ENCODE data around the gene TMEM163. TPM values are rescaled to one million over a fixed set of nuclear protein-coding genes. Genes with fewer than 3 reads are reported as not detected.

The TMEM163 gene
- total and polyA plus RNA-seq, 3 donors from 2014 or later: 24.0 to 44.3 (median 37.3) TPM

- TF ChIP-seq CTCF (IDR thresholded peaks at IDR 0.05) (no peak), POLR2A (IDR thresholded peaks at IDR 0.05) (no peak)
- WGBS, 2 donors: 81 to 82% methylated on average over 2 of the region's 2 CpGs
- no peak for DNase-seq
- Histone ChIP-seq H3K36me3 (ENCODE audit: low read depth, missing control alignments) (no peaks in the 10 kb centered on the region), H3K27me3 (no peaks in the 10 kb centered on the region), H3K9me3 (no peaks in the 10 kb centered on the region), H3K4me1 (no peaks in the 10 kb centered on the region), H3K4me3 (no peak overlapping the region), H3K27ac (no peak overlapping the region)
- intact Hi-C loops (cut with DNase I; ENCODE audit: low total_unique reads): no loop called here
Observed at GRCh38 chr2:134502104-134502503, 216.7 kb downstream of the TMEM163 start.

- no peak for DNase-seq
- intact Hi-C loops (cut with DNase I; ENCODE audit: low total_unique reads): no loop called here
- H3K4me1 ChIP-seq: peaks cover under 1% of the 10 kb centered on the region
- H3K27ac ChIP-seq: no peak overlapping the region
- TF ChIP-seq POLR2A (IDR thresholded peaks at IDR 0.05) (no peak), CTCF (IDR thresholded peaks at IDR 0.05) (no peak)
- H3K36me3 ChIP-seq (ENCODE audit: low read depth, missing control alignments): no peaks in the 10 kb centered on the region
- 89 to 98% methylated on average over 6 of the region's 6 CpGs for WGBS, 2 donors
- H3K27me3 ChIP-seq: no peaks in the 10 kb centered on the region
- no peak overlapping the region for H3K4me3 ChIP-seq
- H3K9me3 ChIP-seq: no peaks in the 10 kb centered on the region
Observed at GRCh38 chr2:134501476-134502091, 217.2 kb downstream of the TMEM163 start.

- WGBS, 2 donors: 71 to 82% methylated on average over 9 of the region's 9 CpGs
- no peak for TF ChIP-seq POLR2A (IDR thresholded peaks at IDR 0.05)
- no peak for TF ChIP-seq CTCF (IDR thresholded peaks at IDR 0.05)
- peaks cover 3% of the 10 kb centered on the region for H3K4me1 ChIP-seq
Observed at GRCh38 chr2:134500211-134500935, 218.4 kb downstream of the TMEM163 start.

GRCh38 chr2:134499307-134499926, 219.4 kb downstream of the TMEM163 start:
- H3K4me3 ChIP-seq: no peak overlapping the region
- no peaks in the 10 kb centered on the region for H3K36me3 ChIP-seq (ENCODE audit: low read depth, missing control alignments)
- peaks cover 3% of the 10 kb centered on the region for H3K4me1 ChIP-seq
- TF ChIP-seq CTCF (IDR thresholded peaks at IDR 0.05) (no peak), POLR2A (IDR thresholded peaks at IDR 0.05) (no peak)
- 62 to 64% methylated on average over 9 of the region's 9 CpGs for WGBS, 2 donors
- no peaks in the 10 kb centered on the region for H3K9me3 ChIP-seq
- DNase-seq: no peak
- H3K27me3 ChIP-seq: no peaks in the 10 kb centered on the region
- H3K27ac ChIP-seq: no peak overlapping the region
- intact Hi-C loops (cut with DNase I; ENCODE audit: low total_unique reads): no loop called here

More at GRCh38 chr2:134500211-134500935, 218.4 kb downstream of the TMEM163 start:
- Histone ChIP-seq H3K9me3 (no peaks in the 10 kb centered on the region), H3K36me3 (ENCODE audit: low read depth, missing control alignments) (no peaks in the 10 kb centered on the region), H3K27me3 (no peaks in the 10 kb centered on the region), H3K27ac (no peak overlapping the region), H3K4me3 (no peak overlapping the region)
- intact Hi-C loops (cut with DNase I; ENCODE audit: low total_unique reads): no loop called here
- DNase-seq: no peak
